Neural cell (in vitro differentiated cells): ENCODE results near the gene EPPIN. TPM values are rescaled to one million over a fixed set of nuclear protein-coding genes. Genes with fewer than 3 reads are reported as not detected.

Experiments
- H2AFZ ChIP-seq: fragments of 200-600, 300-800 bp; sonication (generic), shearing (Covaris generic); 2 replicates; pipeline ENCODE4 v1.6.0; 2014; ENCODE audit warnings: low read depth, mild to moderate bottlenecking, antibody characterized with exemption, low read length, moderate library complexity
- H3F3A ChIP-seq: fragments of 200-600 bp; shearing (Covaris generic); 2 replicates; pipeline ENCODE4 v1.6.1; 2016; ENCODE audit warnings: mild to moderate bottlenecking, moderate library complexity, mixed read lengths, antibody characterized with exemption, low read length; ENCODE audit not compliant: insufficient read depth, poor library complexity, severe bottlenecking
- H3K27ac ChIP-seq: fragments of 200-600, 300-800 bp; sonication (generic), shearing (Covaris generic); 2 replicates; pipeline ENCODE4 v1.5.1; 2014; ENCODE audit warnings: mild to moderate bottlenecking, low read length, moderate library complexity
- H3K27me3 ChIP-seq: fragments of 300-800, 200-600 bp; sonication (generic), shearing (Covaris generic); 2 replicates; pipeline ENCODE4 v1.6.0; 2014; ENCODE audit warnings: mild to moderate bottlenecking, low read depth, low read length, moderate library complexity; ENCODE audit not compliant: insufficient read depth
- H3K36me3 ChIP-seq: fragments of 300-800, 200-600 bp; sonication (generic), shearing (Covaris generic); 2 replicates; pipeline ENCODE4 v1.5.1; 2014; ENCODE audit warnings: mild to moderate bottlenecking, antibody characterized with exemption, low read length, moderate library complexity; ENCODE audit not compliant: insufficient read depth
- H3K4me2 ChIP-seq: fragments of 300-800, 200-600 bp; sonication (generic), shearing (Covaris generic); 2 replicates; pipeline ENCODE4 v1.6.0; 2014; ENCODE audit warnings: mild to moderate bottlenecking, low read length
- H3K4me3 ChIP-seq: fragments of 300-800, 200-600 bp; sonication (generic), shearing (Covaris generic); 2 replicates; pipeline ENCODE4 v1.5.1; 2014; ENCODE audit warnings: mild to moderate bottlenecking, low read length, moderate library complexity
- H3K79me2 ChIP-seq: fragments of 200-600 bp; shearing (Covaris generic); replicated peaks from 2 replicates; pipeline ENCODE4 v1.6.0; 2014; ENCODE audit warnings: mild to moderate bottlenecking, low read length, moderate library complexity; ENCODE audit not compliant: insufficient read depth
- H3K9ac ChIP-seq: fragments of 300-800, 200-600 bp; sonication (generic), shearing (Covaris generic); 2 replicates; pipeline ENCODE4 v1.6.1; 2016; ENCODE audit warnings: mild to moderate bottlenecking, low read length, mixed read lengths
- H3K9me2 ChIP-seq: fragments of 200-600 bp; shearing (Covaris generic); 2 replicates; pipeline ENCODE4 v1.6.1; 2016; ENCODE audit warnings: mild to moderate bottlenecking, low read length, mixed read lengths; ENCODE audit not compliant: insufficient read depth
- H3K9me3 ChIP-seq: fragments of 200-600, 300-800 bp; sonication (generic), shearing (Covaris generic); 2 replicates; pipeline ENCODE4 v1.6.1; 2016; ENCODE audit warnings: mild to moderate bottlenecking, mixed run types, low read length, moderate library complexity, mixed read lengths
- H4K20me1 ChIP-seq: fragments of 200-600 bp; shearing (Covaris generic); 2 replicates; pipeline ENCODE4 v1.6.1; 2016; ENCODE audit warnings: mild to moderate bottlenecking, mixed run types; ENCODE audit not compliant: insufficient read depth
- CTCF ChIP-seq: fragments of 450-650 bp; IDR thresholded peaks from 2 replicates; pipeline ENCODE4 v1.5.1; 2014; ENCODE audit warnings: antibody characterized with exemption, mild to moderate bottlenecking, moderate library complexity; ENCODE audit not compliant: poor library complexity, severe bottlenecking
- EP300 ChIP-seq: fragments of 450-650 bp; conservative IDR thresholded peaks from 2 replicates; pipeline ENCODE4 v1.6.1; 2014; ENCODE audit warnings: antibody characterized with exemption, mild to moderate bottlenecking, moderate library complexity; ENCODE audit not compliant: poor library complexity, severe bottlenecking
- EZH2 ChIP-seq: fragments of 200-600, 300-800 bp; shearing (Covaris generic), sonication (generic); IDR thresholded peaks from 2 replicates; pipeline ENCODE4 v1.6.1; 2014; ENCODE audit warnings: antibody characterized with exemption, low read length, borderline replicate concordance, mild to moderate bottlenecking; ENCODE audit not compliant: insufficient read depth, poor library complexity, severe bottlenecking
- MXI1 ChIP-seq: fragments of 450-650 bp; conservative IDR thresholded peaks from 2 replicates; pipeline ENCODE4 v1.6.1; 2014; ENCODE audit warnings: antibody characterized with exemption, mild to moderate bottlenecking; ENCODE audit not compliant: poor library complexity, severe bottlenecking
- POLR2AphosphoS5 ChIP-seq: IDR thresholded peaks from 2 replicates; pipeline ENCODE4 v1.6.1; 2012
- RAD21 ChIP-seq: fragments of 450-650 bp; conservative IDR thresholded peaks from 2 replicates; pipeline ENCODE4 v1.6.1; 2014; ENCODE audit warnings: antibody characterized with exemption, mild to moderate bottlenecking, moderate library complexity
- REST ChIP-seq: IDR thresholded peaks from 2 replicates; pipeline ENCODE4 v1.6.1; 2012; ENCODE audit warnings: borderline replicate concordance
- SMC3 ChIP-seq: fragments of 450-650 bp; conservative IDR thresholded peaks from 2 replicates; pipeline ENCODE4 v1.6.1; 2014; ENCODE audit warnings: antibody characterized with exemption, mild to moderate bottlenecking, moderate library complexity; ENCODE audit not compliant: poor library complexity
- TAF1 ChIP-seq: IDR thresholded peaks from 2 replicates; pipeline ENCODE4 v1.6.1; 2012; ENCODE audit warnings: low read depth
- polyA plus RNA-seq: library from polyadenylated mRNA; depleted of rRNA; stranded (reverse); fragments of >200 nt; gene quantifications from 2 replicates; pipeline ENCODE4 v1.2.3, GENCODE V29; 2014

The EPPIN gene
- polyA plus RNA-seq, 1 donor from 2014 or later: not detected

GRCh38 chr20:45578231-45578630 lies 31.0 kb upstream of the EPPIN start:
- Histone ChIP-seq H3K9ac (no peak overlapping the region), H4K20me1 (no peaks in the 10 kb centered on the region), H3K27ac (no peak overlapping the region), H3K27me3 (no peaks in the 10 kb centered on the region), H3K9me3 (no peaks in the 10 kb centered on the region), H2AFZ (no peak overlapping the region), H3K4me2 (no peak overlapping the region), H3F3A (no peaks in the 10 kb centered on the region), H3K36me3 (no peaks in the 10 kb centered on the region), H3K79me2 (no peaks in the 10 kb centered on the region), H3K4me3 (no peak overlapping the region), H3K9me2 (no peaks in the 10 kb centered on the region)
- TF ChIP-seq REST (no peak), EZH2 (no peak), TAF1 (no peak), EP300 (no peak)

GRCh38 chr20:45576995-45577394 lies 29.8 kb upstream of the EPPIN start:
- H3K9me3 ChIP-seq: no peaks in the 10 kb centered on the region
- no peak overlapping the region for H2AFZ ChIP-seq
- H3F3A ChIP-seq: no peaks in the 10 kb centered on the region
- H3K27ac ChIP-seq: no peak overlapping the region
- no peaks in the 10 kb centered on the region for H3K36me3 ChIP-seq
- no peak overlapping the region for H3K4me3 ChIP-seq
- no peak overlapping the region for H3K9ac ChIP-seq
- no peaks in the 10 kb centered on the region for H3K79me2 ChIP-seq
- no peaks in the 10 kb centered on the region for H3K9me2 ChIP-seq
- no peaks in the 10 kb centered on the region for H4K20me1 ChIP-seq
- H3K27me3 ChIP-seq: no peaks in the 10 kb centered on the region
- TF ChIP-seq EP300 (no peak), POLR2AphosphoS5 (no peak), TAF1 (no peak), EZH2 (no peak), REST (no peak), MXI1 (no peak)
- H3K4me2 ChIP-seq: no peak overlapping the region

- H3K9me2 ChIP-seq: no peaks in the 10 kb centered on the region
- no peak overlapping the region for H3K9ac ChIP-seq
- no peak overlapping the region for H3K27ac ChIP-seq
- no peaks in the 10 kb centered on the region for H3K27me3 ChIP-seq
- H3K4me2 ChIP-seq: no peak overlapping the region
- no peaks in the 10 kb centered on the region for H3F3A ChIP-seq
- no peaks in the 10 kb centered on the region for H3K9me3 ChIP-seq
- no peaks in the 10 kb centered on the region for H4K20me1 ChIP-seq
- no peaks in the 10 kb centered on the region for H3K36me3 ChIP-seq
- TF ChIP-seq RAD21 (no peak), SMC3 (no peak), POLR2AphosphoS5 (no peak), EZH2 (no peak), TAF1 (no peak), CTCF (no peak), REST (no peak), EP300 (no peak), MXI1 (no peak)
- H3K79me2 ChIP-seq: no peaks in the 10 kb centered on the region
- no peak overlapping the region for H2AFZ ChIP-seq
- H3K4me3 ChIP-seq: no peak overlapping the region
These were observed 28.7 kb upstream of the EPPIN start for GRCh38 chr20:45575931-45576330.
